Activated CD8-positive, alpha-beta memory T cell treated with anti-CD3 and anti-CD28 coated beads for 36 hours (primary cell): ENCODE results near the gene VAV2. TPM values are rescaled to one million over a fixed set of nuclear protein-coding genes. Genes with fewer than 3 reads are reported as not detected.

Source experiments
- CTCF ChIA-PET: fragments of 350-600 bp; sonication (Branson Sonifier 250); formaldehyde crosslinking; loops from one replicate; lab custom pipeline; 2021; ENCODE audit warnings: antibody characterized with exemption; lab: Charles Lee
- POLR2A ChIA-PET: fragments of 350-600 bp; sonication (Branson Sonifier 250); formaldehyde crosslinking; loops from one replicate; lab custom pipeline; 2021; ENCODE audit warnings: antibody characterized with exemption; lab: Charles Lee
- total RNA-seq, 2 experiments: library from RNA; stranded (reverse); gene quantifications; one replicate each; pipeline ENCODE4 v1.2.3, GENCODE V29; 2021

Gene VAV2
- total RNA-seq, 2 experiments from 2014 or later, result 6.2 to 6.7 TPM

GRCh38 chr9:133713960-133714495 is 278.1 kb downstream of the VAV2 start:
- POLR2A ChIA-PET, result no interaction called here
- CTCF ChIA-PET, result no interaction called here

GRCh38 chr9:133713150-133713959 is 278.8 kb downstream of the VAV2 start:
- ChIA-PET POLR2A (no interaction called here), CTCF (interaction anchor here (0.6 kb wide), 1 partner anchor 63 kb away, joined by 3 read pairs; no protein-coding TSS in a partner anchor)

GRCh38 chr9:133712221-133713100 is 279.7 kb downstream of the VAV2 start:
- POLR2A ChIA-PET, result no interaction called here
- CTCF ChIA-PET, result no interaction called here

Other genes with a start within 250 kb of the VAV2 start
- 10 to 100 TPM; 16.4 to 16.7 TPM for gene BRD3OS, start 33.2 kb upstream of the VAV2 start, total RNA-seq
- gene BRD3, start 75.7 kb upstream of the VAV2 start, total RNA-seq, result 10 to 100 TPM; 36.6 to 37.2 TPM
- 10 to 100 TPM; 62.9 to 63.6 TPM for gene WDR5, start 143.8 kb upstream of the VAV2 start, total RNA-seq
- gene RNU6ATAC, start 172.2 kb upstream of the VAV2 start, total RNA-seq, result 10 to 100 TPM; 22.3 to 30.5 TPM